A549 treated with AZD2906 at 1 μM for 4 hours (cell line): ENCODE measurements around the gene MARF1. TPM values are rescaled to one million over a fixed set of nuclear protein-coding genes. Genes with fewer than 3 reads are reported as not detected.

Experiments
- total RNA-seq: library from RNA; stranded (reverse); fragments of 200-300 nt; extraction: Qiagen RNA extraction; gene quantifications from 5 replicates; pipeline ENCODE4 v1.2.3, GENCODE V29; 2022

Gene MARF1, protein sequence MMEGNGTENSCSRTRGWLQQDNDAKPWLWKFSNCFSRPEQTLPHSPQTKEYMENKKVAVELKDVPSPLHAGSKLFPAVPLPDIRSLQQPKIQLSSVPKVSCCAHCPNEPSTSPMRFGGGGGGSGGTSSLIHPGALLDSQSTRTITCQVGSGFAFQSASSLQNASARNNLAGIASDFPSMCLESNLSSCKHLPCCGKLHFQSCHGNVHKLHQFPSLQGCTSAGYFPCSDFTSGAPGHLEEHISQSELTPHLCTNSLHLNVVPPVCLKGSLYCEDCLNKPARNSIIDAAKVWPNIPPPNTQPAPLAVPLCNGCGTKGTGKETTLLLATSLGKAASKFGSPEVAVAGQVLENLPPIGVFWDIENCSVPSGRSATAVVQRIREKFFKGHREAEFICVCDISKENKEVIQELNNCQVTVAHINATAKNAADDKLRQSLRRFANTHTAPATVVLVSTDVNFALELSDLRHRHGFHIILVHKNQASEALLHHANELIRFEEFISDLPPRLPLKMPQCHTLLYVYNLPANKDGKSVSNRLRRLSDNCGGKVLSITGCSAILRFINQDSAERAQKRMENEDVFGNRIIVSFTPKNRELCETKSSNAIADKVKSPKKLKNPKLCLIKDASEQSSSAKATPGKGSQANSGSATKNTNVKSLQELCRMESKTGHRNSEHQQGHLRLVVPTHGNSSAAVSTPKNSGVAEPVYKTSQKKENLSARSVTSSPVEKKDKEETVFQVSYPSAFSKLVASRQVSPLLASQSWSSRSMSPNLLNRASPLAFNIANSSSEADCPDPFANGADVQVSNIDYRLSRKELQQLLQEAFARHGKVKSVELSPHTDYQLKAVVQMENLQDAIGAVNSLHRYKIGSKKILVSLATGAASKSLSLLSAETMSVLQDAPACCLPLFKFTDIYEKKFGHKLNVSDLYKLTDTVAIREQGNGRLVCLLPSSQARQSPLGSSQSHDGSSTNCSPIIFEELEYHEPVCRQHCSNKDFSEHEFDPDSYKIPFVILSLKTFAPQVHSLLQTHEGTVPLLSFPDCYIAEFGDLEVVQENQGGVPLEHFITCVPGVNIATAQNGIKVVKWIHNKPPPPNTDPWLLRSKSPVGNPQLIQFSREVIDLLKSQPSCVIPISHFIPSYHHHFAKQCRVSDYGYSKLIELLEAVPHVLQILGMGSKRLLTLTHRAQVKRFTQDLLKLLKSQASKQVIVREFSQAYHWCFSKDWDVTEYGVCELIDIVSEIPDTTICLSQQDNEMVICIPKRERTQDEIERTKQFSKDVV (N-terminal part only)
- 8.6 to 10.2 TPM (median 9.5 TPM) in 5 replicates for total RNA-seq

DNA sequence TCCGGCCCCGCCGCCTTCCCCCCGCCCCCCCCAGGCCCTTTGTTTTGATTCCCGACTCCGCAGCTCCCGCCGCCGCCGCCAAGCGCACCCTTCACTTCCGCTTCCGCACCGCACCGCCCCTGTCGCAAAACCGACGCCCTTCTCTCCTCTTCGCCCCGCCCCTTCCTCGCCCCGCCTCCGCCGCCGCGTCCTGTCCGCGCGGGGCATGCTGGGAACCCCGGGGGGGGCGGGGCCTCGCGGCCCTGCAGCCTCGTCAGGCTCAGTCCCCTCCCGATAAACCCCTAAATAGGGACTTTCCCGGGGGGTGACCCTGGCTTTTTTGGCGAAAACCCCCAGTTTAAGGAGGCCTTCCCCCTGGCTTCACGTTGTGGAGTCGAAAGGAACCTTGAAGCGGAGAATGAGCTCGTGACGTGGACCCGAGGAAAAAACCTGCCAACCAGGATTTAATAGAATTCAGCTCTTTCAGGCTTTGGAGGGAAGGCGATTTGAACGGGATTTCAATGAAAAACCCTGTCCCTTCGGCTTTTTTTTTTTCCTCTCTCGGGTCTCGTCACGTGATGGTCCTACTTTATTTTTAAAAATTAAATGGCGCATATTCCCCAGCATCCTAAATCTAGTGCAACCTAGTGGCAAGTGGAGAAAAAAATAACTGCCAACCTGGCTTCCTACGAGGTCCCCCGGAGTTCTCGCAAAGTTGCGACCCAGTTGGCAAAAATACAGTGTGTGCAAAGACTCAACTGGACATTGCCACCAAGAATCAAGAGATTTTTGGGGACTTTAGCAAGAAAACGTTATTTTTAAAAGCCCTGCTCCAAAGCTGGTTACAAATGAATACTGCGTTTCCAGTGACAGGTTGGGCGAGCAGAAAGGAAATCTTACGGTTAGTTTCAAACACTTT lies at the start of gene MARF1:
MARF1 (minus strand) TSS at position 107 of the 898 bp plus-strand sequence. CDS start 3,921 bp downstream, outside the sequence.

DNA sequence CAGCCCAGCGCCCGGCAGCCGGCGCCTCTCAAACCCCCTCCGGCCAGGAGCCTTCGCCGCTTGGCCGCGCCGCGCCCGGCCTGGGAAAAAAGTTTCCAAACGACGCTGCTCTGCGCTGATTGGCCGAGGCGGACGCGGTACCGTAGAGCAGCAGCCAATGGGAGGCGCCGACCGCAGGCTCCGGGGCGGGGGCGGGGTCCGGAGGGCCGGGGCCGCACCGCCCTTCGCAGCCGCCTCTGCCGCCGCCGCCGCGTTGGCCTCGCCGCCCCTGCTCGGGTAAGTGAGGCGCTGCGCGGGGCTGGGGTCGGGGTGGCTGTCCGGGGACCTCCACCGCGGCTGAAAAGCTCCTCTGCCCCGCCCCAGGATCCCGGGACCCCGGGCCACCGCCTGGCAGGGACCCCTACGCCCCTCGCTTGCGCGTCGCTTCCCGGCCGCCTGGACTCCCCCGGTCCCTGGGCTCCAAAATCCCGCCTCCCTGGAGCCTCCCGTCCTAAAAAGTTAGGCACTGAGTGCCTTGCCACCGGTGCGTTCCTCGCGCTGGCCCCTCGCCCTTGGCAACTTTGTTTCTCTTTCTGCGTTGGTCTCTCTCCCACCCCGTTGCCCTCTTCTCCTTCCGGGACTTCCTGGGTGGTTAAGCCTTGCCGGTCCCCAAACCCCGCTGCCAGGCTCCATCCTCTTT lies 7.2 kb upstream of the MARF1 start, which contains the start of gene NDE1:
NDE1 (plus strand) TSS at position 227 of the 679 bp plus-strand sequence. CDS start 14,534 bp downstream, outside the sequence.

Other genes starting within 250 kb of the MARF1 start
- gene MPV17L, start 247.4 kb downstream of the MARF1 start, total RNA-seq: 4.7 to 6.3 TPM (median 5.2 TPM) in 5 replicates
- 74.9 to 95.1 TPM (median 79.8 TPM) in 5 replicates for gene BMERB1, start 208.6 kb downstream of the MARF1 start, total RNA-seq
- 29.7 to 40.6 TPM (median 35.3 TPM) in 5 replicates for gene NDE1, start 7.1 kb upstream of the MARF1 start, total RNA-seq
- gene MYH11, start 213.9 kb upstream of the MARF1 start, total RNA-seq: 0.01 to 0.22 TPM (median 0.02 TPM) in 5 replicates
- 29.8 to 36.1 TPM (median 30.4 TPM) in 5 replicates for gene CEP20, start 245.4 kb upstream of the MARF1 start, total RNA-seq